ENCODE results near the gene MIB1.

Gene MIB1

GRCh38 chr18:21896732-21897336 is 156.2 kb downstream of the MIB1 start:
- TF ChIP-seq CTCF (IDR thresholded peaks at IDR 0.05; ENCODE audit: insufficient read depth, low read depth, low read length, missing control alignments) = no peak
- DNase-seq (ENCODE audit: low read depth) = peak; percentile 15

GRCh38 chr18:21897811-21898210 is 157.2 kb downstream of the MIB1 start:
- peak; percentile 86 for TF ChIP-seq CTCF (IDR thresholded peaks at IDR 0.05; ENCODE audit: insufficient read depth, low read depth, low read length, missing control alignments)
- DNase-seq (ENCODE audit: low read depth) = peak; percentile 52
- no peak overlapping the region for H3K4me3 ChIP-seq (ENCODE audit: low read length)

More at GRCh38 chr18:21896732-21897336, 156.2 kb downstream of the MIB1 start:
- H3K4me3 ChIP-seq (ENCODE audit: low read length) = no peak overlapping the region

- DNase-seq (ENCODE audit: low read depth) = no peak
- no peak for TF ChIP-seq CTCF (IDR thresholded peaks at IDR 0.05; ENCODE audit: insufficient read depth, low read depth, low read length, missing control alignments)
- no peak overlapping the region for H3K4me3 ChIP-seq (ENCODE audit: low read length)
Measured at GRCh38 chr18:21900605-21901352, 160.2 kb downstream of the MIB1 start.

- no peak for TF ChIP-seq CTCF (IDR thresholded peaks at IDR 0.05; ENCODE audit: insufficient read depth, low read depth, low read length, missing control alignments)
Measured at GRCh38 chr18:21901423-21901945, 160.9 kb downstream of the MIB1 start.

GRCh38 chr18:21903709-21904108 is 163.1 kb downstream of the MIB1 start:
- DNase-seq (ENCODE audit: low read depth) = no peak
- no peak for TF ChIP-seq CTCF (IDR thresholded peaks at IDR 0.05; ENCODE audit: insufficient read depth, low read depth, low read length, missing control alignments)
- H3K4me3 ChIP-seq (ENCODE audit: low read length) = no peak overlapping the region

More at GRCh38 chr18:21901423-21901945, 160.9 kb downstream of the MIB1 start:
- no peak for DNase-seq (ENCODE audit: low read depth)
- no peak overlapping the region for H3K4me3 ChIP-seq (ENCODE audit: low read length)

GRCh38 chr18:21904856-21905255 is 164.3 kb downstream of the MIB1 start:
- DNase-seq (ENCODE audit: low read depth) = no peak
- H3K4me3 ChIP-seq (ENCODE audit: low read length) = no peak overlapping the region
- no peak for TF ChIP-seq CTCF (IDR thresholded peaks at IDR 0.05; ENCODE audit: insufficient read depth, low read depth, low read length, missing control alignments)
